Gastrocnemius medialis (tissue), 4 donors: Measurements from ENCODE around the gene LRRC56.

Experiments
- POLR2A ChIP-seq, 2 donors: fragments of 450-650 bp; IDR thresholded peaks; one replicate each; pipeline ENCODE4 v1.6.1; 2017; ENCODE audit warnings: antibody characterized with exemption in 2 of 2, mild to moderate bottlenecking in 2 of 2, moderate library complexity in 2 of 2
- TF ChIP-seq, protein P1 (sequence below), 5 experiments: fragments of 450-650 bp in 3 of 5; fragments of 200-600 bp in 2 of 5; sonication (generic) in 2 of 5; IDR thresholded peaks in 4 of 5; conservative IDR thresholded peaks in 1 of 5; 1 replicate in 4 of 5; 2 replicates in 1 of 5; pipeline ENCODE4 v1.5.1; 2016 to 2019; ENCODE audit warnings: antibody characterized with exemption in 5 of 5, mild to moderate bottlenecking in 3 of 5, moderate library complexity in 3 of 5

DNA sequence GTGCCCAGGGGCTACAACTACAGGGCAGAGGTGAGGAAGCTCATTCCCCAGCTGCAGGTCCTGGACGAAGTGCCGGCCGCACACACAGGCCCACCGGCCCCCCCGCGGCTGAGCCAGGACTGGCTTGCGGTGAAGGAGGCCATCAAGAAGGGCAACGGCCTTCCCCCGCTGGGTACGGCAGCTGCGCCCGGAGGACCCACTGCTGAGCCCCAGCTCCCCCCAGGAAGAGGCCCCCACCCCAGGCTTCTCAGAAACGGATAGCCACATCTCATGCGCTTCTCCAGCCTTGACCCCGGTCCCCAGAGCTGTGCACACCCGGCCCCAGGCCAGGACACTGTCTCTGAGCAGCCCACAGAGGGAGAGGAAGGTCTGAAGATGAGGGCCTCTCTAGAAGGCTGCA is 13.8 kb downstream of the LRRC56 start:
- TF ChIP-seq, protein P1, sequence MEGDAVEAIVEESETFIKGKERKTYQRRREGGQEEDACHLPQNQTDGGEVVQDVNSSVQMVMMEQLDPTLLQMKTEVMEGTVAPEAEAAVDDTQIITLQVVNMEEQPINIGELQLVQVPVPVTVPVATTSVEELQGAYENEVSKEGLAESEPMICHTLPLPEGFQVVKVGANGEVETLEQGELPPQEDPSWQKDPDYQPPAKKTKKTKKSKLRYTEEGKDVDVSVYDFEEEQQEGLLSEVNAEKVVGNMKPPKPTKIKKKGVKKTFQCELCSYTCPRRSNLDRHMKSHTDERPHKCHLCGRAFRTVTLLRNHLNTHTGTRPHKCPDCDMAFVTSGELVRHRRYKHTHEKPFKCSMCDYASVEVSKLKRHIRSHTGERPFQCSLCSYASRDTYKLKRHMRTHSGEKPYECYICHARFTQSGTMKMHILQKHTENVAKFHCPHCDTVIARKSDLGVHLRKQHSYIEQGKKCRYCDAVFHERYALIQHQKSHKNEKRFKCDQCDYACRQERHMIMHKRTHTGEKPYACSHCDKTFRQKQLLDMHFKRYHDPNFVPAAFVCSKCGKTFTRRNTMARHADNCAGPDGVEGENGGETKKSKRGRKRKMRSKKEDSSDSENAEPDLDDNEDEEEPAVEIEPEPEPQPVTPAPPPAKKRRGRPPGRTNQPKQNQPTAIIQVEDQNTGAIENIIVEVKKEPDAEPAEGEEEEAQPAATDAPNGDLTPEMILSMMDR (IDR thresholded peaks at IDR 0.05 in 4 of 5, conservative IDR thresholded peaks at IDR 0.05 in 1 of 5), result no peak
- TF ChIP-seq POLR2A (IDR thresholded peaks at IDR 0.05), result no peak
